DMS53 (cell line): ENCODE data around the gene SEL1L2.

ENCODE experiments used
- DNase-seq: peaks from one replicate; lab custom pipeline; 2025; lab: John Stamatoyannopoulos, UW

Gene SEL1L2

DNA sequence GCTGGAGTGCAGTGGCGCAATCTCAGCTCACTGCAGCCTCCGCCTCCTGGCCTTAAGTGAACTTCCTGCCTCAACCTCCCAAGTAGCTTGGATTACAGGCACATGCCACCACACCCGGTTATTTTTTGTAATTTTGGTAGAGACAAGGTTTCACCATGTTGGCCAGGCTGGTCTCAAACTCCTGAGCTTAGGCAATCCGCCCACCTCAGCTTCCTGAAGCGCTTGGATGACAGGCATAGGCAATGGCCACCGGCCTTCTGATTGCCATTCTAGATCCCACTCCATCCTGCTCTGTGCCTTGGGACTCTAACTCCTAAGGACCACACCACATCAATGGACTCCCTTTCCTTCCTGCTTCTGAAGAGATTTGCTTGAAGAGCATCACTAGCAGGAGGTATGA lies 60.6 kb downstream of the SEL1L2 start:
- DNase-seq = no peak

DNA sequence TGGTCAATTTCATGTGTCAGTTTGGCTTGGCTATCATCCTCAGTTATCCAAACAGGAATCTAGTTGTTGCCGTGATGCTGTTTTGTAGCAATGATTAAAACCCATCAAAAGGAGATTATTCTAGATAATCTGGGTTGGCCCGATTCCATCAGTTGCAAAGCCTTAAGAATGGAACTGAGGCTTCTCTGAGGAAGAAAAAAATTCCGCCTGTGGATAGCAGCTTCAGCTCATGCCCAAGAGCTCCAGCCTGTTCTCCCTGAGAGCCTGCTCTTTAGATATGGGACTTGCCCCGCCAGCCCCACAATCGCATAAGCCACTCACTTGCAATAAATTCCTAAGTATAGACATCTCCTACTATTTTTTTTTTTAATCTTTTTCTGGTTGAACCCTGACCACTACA lies 61.5 kb downstream of the SEL1L2 start:
- no peak for DNase-seq

DNA sequence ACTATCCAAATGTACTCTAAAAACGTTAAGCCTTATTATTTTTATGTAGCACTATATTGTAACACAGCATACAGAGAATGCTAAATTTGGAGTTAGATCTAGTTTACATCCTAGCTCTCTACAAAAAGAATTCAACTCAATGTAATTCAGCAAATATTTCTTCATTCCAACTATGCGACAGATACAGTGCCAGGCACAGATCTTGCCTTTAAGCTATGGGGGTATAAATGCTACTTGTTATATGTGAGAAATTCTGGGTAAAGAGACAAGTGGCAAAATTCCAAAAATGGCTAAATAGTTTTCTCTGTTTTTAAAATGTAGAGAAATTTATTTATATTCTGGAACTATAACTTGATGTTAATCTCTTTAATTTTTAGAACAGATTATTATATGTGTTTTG lies 63.2 kb downstream of the SEL1L2 start:
- DNase-seq = no peak

DNA sequence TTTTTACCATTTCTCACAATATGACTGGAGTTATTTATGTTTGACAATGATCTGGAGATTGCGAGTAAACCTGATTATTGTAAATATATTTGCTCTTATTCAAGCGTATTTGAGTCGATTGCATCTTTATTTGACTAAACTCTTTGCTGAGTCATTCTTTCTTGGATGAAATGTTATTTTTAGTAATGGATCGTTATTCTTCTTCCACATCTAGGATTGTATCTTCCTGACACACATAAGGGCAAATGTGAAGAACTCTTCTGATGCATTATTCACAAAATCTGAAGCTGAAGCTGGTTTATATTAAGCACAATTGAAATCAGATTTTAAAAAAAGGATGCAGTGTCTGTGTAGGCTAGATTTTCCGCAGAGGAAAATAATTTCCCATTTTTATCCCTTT lies 68.2 kb downstream of the SEL1L2 start:
- peak; percentile 13 for DNase-seq

DNA sequence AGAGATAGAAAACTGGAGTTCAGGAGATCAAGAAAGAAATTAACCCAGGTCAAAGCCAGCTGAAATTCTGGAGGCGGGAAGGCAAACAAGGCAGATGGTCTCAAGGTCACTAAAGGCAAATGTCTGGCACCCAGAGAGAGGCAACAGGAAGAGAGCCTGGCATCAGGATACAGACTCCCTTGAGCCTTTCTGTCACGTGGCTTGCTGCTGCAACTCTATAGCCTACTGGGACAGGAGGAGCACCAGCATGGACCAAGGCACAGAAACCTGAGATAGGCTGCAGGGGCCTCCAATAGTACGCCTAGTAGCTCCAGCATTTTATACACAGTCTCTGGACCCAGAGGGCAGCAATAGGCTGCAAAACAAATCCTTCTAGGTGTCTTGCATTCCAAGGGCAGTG lies 75.1 kb downstream of the SEL1L2 start:
- DNase-seq = peak; percentile 46

DNA sequence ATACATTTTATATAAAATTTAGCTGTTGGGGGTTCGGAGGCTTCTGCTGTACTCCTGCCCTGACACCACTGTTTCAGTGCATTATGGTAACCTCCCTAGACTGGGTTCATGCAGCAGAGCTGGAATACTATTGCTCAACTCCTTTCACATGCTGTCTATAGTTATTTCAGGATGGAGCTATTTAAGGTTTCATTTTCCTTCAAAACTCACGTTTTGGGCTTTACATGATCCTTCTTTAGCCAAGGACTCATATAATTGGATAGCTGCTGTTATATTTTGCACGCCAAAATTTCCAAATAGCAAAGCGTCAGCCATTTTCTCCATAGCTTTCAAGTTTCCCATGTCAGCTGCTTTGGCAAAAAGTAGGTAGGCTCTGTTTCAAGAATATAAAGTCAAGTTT lies 76.8 kb downstream of the SEL1L2 start:
- DNase-seq = no peak

DNA sequence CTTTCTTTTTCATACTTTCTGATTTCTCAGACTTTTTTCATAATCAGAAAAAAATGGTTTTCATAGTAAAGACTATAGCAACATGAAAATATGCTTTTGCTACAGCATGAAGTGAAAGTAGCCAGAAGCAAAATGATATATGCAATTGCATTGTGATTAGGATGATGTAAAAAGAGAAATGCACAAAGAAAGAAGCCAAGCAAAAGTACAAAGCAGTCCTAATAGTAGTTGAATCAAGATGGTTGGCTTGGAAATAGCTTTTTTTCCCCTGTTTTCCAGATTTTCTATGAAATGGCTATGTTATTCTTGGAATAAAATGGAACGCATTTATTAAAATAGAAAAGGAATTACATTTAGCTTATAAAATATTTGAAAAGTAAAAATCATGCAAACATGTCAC lies 77.3 kb downstream of the SEL1L2 start:
- DNase-seq = no peak

DNA sequence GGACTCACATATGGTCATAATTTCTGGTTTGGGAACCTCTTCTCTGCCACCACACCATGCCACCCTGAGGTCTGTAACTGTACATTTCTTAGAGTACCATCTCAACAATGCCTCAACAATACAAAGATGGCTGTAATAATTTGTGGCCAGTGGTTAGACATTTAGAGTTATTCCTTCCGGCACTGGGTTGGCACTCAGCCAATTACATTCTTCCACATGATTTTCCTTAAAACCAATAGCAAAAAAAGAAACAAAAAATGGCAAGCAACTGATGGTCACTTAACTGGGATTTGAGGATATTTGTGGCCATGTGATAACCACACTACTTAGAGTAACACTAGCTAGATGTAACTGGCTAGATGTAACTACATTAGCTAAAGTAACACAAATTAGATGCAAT lies 79.9 kb downstream of the SEL1L2 start:
- no peak for DNase-seq

DNA sequence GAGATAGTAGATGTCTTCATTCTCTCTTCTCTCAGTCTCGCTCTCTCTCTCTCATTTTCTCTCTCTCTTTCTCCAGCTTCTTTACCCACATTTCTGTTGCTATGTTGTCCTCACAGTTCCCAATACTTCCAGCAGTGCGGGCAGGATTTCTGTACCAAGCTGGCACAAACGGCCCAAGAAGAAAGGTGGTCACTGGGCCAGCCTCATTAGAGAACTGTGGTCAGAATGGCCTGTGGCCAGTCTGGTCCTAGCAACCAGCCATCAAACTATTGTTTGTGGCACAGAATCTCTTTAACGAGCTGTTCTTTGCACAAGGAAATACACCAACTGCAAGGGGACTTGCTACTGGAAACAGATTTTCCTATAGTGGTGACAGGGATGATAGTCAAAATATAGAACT lies 81.3 kb downstream of the SEL1L2 start:
- DNase-seq = no peak

DNA sequence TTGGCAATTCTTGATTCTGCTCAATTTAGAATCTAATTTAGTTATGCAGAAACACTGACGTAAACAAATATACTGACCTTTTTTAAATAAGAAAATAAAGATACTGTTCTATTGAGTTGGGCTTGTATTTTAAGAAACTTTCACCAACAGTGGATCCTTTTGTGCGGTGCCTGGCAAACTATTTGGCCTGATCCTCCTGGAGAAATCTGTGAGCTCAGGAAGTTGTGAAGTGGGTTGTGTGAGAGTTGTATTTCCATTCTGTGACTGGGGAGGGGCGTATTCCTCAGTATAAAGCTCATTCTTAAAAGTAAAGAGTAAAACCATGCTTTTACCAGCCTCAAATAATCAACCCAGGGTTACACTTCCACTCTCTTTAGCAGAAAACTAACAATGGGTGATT lies 85.6 kb downstream of the SEL1L2 start:
- no peak for DNase-seq

DNA sequence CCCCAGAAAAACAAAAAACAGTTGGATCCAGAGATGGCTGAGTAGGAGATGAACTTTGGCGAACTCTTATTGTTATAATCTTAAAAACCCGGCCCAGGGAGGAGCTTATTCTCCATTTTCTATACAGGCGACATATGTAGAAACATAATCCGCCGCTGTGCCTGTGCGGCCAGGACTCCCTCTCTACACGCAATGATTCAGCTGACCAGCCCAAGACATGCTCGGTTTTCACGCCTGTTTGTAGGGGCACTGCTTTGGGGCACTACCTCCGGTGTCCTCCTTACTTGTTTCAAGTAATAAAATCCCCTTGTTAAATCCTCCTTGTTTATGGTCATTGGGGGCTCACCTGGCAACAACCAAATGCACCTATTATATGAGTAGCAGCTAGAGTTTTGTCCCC lies 89.9 kb downstream of the SEL1L2 start:
- no peak for DNase-seq

DNA sequence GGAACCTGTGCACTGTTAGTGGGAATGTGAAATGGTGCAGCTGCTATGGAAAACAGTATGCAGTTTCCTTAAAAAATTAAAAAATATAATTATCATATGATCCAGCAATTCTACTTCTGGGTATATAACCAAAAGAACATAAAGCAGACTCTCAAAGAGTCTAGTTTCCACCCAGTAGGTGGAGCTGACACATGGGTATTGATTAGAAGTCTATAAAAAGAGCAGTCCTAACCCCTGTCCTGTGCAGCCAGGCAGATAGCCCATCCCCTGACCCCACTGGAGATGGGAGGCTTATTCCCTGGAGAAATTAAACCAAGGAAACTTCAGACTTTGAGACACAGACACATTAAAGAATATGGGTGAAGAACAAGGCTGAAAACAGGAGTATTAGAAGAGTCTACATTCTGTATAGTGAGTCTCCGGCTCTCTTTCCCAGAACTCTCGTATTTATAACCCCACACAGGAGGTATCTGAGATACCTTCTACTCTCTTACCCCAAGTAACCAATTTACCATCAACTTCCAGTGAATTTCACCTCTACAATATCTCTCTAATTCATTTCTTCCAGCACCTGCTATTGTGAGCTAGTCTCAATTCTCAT lies 92.3 kb downstream of the SEL1L2 start:
- DNase-seq = peak; percentile 52

DNA sequence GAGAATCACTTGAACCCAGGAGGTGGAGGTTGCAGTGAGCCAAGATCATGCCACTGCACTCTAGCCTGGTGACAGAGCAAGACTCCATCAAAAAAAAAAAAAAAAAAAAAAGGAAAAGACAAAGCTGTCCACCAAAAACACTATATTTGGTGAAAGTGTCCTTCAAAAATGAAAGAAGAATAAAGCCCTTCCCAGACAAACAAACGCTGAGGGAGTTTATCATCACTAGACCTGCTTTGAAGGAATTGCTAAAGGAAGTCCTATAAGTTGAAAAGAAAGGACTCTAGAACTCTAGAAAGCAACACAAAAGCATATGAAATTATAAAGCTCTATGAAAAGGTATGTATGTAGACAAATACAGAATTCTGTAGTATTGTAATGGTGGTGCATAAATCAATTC lies 98.8 kb downstream of the SEL1L2 start:
- no peak for DNase-seq

DNA sequence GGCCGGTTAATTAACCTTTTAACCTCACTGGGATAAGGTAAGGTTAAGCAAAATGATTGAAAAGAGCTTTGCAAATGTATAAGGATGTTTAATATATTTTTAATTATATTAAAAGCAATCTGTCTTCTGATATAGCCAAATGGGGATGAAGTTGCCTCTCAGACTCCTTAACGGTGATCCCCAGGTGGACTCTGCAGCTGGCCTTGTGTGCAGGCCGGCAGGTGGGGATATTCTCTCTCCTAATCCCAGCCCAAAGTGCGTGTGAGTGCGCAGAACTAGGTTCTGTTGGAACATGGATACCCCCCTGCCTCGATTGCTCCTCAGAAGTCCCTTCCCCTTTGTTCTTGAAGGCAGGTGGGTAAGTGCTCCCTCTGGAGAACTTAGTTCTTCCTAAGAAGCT lies 105.6 kb downstream of the SEL1L2 start:
- DNase-seq = no peak

DNA sequence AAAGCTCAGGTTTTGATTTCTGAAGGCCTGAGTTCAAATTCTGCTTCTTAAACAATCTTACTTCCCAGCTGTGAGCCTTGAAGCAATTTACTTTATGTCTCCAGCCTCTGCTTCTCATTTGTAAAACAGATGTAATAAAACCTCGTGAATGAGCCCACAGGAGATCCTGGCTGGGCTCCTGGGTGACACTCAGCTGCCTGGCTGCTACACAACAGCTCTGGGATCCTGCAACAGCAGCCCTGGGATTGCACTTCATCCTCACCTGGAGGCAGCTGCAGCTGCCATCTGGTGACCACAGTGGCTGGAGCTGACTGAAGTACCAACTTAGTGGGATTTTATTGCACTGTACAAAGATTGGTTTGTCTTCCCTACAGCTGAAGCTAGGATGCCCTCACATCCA lies 107.0 kb downstream of the SEL1L2 start:
- peak; percentile 71 for DNase-seq

DNA sequence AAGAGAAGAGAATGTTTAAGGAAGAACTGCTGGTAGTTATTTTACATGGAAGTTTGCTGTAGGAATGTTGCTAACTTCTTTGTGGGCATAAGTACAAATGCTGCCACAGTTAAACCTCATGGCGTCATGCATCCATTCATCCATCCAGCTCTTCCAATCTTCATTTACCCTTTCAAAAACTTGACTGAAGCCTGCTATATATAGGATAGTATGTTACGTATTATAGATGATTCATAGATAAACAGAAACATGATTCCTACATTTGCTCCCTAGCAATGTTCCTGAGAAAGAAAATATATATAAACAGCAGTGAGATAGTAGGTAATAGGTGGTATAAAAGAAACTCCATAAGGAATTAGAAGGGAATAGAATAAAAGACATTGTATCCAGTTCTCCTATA lies 111.8 kb downstream of the SEL1L2 start:
- DNase-seq = peak; percentile 8

DNA sequence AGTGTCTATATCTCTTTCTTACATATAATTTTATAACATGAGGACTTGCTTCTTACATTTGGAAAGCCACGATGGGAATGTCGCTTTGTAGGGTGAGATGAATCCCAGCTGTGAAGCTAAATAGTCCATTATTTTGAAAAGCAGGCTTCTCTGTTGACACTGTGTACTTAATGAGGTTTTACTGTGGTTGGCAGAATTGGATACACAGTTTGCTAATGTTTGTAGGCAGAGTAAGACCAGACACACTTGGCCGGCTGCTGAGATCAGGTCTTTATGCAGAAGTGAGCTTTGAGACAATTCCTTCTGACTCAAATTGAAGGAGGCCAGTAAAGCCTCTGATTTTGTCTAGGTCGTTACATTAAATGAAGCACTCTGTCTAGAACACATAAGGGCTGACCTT lies 112.6 kb downstream of the SEL1L2 start:
- no peak for DNase-seq

DNA sequence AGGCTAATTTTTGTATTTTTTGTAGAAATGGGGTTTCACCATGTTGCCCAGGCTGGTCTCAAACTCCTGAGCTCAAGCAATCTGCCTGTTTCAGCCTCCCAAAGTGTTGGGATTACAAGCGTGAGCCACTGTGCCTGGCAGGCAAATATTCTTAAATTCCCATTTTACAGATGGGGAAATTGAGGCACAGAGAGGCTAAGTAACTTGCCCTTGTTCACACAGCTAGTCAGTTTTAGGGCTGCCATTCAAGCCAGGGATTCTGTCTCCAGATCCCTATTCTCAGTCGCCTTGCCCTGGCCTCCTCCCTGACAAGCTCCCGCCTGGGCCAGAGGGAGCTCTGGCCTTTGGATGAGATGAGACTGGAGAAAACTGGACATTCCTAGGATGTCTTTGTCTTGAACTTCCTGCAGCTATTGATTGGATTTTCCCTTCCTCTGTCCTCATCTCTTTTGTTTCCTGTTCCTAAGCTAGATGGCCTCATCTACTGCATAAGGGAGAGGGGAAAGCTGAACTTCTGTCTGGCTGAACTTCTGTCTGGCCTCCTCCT lies 115.1 kb downstream of the SEL1L2 start:
- DNase-seq = no peak

DNA sequence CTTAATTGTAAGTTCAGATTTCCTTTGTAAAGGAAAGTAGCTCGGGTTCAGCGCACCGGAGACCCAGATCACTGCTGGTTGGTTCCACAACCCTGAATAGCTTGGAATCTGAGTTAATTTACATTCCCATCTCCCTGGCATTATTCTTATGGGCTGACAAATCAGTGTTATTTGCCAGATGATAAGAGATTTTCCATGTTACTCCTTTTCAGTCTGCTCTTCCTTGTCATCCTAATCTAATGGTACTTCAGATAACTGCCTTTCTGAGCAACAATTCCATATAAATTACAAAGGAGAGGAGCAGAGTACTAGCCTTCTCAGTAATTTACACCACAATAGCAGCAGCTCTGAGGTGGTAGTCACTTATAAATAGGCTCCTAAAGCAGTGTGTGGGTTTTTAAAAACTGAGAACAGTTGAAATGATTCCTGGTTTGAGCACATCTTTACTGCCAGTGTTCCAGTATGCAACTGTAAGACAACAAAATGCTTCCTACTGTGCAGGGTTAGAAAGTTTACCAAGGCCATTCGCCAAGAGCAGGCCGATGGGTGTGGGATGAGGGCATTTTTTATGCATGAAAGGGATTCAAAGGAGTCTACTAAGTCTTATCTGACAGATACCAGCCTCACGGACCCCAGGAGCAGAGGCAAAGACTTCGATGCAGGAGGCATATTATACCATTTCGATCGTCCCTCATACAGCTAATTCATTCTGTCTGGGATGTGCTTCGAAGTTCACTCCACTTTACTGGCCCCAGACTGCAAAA lies 115.8 kb downstream of the SEL1L2 start:
- DNase-seq = no peak

DNA sequence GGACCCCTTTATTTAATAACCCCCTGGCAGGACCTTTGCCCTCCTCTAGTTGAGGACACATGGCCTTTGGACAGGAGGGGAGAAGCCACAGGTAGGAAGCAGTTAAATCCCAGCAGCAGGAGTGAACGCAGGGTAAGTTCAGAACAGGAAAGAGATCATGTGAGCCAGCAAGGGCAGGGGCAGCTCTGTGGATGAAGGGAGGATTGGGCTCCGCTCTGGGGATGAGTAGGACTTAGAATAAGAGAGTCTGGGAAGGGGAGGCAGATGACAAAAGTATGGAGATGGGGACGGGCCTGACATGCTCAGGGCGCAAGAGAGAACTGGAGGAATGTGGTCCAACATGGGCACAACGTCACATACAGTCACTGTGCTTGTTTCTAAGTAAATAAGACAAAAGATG lies 116.6 kb downstream of the SEL1L2 start:
- no peak for DNase-seq

DNA sequence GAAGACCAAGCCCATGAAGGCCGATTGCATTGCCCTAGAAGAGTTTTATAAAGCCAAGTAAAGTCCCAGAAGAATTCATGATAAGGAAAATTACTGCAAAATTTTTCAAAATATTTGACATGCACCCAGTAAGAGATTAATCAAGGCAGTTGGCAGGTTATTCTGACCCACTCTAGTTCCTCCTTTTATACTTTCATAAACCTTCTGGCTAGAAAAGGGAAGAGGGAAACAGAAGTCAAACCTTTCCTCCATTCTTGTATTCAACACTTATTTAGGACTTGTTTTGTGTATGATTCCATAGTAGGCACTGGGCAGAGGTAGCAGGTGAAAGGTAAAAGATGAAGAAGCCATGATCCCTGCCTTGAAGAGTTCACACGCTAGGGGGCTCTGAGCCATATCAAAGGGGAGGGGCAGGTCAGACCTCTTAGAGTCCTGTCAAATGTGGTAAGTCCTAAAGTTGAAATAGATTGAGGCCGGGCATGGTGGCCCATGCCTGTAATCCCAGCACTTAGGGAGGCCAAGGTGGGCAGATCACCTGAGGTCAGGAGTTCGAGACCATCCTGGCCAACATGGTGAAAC lies 120.2 kb downstream of the SEL1L2 start:
- DNase-seq = no peak

DNA sequence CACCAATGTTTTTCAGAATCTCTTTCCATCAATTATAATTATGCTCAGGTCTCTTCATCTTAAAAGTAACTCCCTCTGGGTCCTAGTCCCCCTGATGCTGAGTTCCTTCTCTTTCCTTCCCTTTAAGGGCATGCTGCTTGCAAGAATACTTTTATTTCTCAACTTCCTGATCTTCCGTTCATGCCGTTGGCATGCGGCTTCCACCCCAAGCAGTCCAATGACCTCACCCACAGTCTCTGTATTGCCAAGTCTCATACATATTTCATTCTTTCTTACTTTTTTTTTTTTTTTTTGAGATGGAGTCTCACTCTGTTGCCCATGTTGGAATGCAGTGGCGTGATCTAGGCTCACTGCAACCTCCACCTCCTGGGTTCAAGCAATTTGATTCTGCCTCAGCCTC lies 122.1 kb downstream of the SEL1L2 start:
- DNase-seq = no peak

DNA sequence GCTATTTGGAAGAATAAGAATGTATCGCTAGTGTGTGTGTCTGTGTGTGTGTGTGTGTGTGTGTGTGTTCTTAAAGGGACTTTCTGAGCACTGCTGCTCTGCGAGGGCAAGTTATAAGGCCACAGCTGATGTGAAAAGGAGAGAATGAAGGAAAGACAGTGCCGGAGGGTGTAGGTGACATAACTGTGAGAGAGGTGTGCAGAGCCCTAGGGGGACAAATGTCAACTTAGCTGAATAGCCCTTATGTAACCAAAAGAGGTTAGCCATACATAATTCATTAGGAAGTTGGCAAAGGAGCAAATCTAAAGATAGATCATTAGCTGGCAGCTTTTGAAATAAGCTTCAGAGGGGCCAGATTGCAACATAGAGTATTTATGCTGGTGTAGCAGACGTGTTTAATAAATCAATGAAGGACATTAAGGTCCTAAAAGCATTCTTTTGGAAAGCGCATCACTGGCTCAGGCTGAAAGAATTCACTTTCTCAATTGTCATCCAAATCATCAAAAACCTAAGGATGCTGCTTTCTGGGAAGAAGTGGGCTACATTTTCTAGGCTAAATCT lies 124.5 kb downstream of the SEL1L2 start:
- DNase-seq = no peak
